Occipital lobe (tissue), 3 donors: Measurements from ENCODE around the gene MYCN. TPM values are rescaled to one million over a fixed set of nuclear protein-coding genes. Genes with fewer than 3 reads are reported as not detected.

Source experiments
- DNase-seq: peaks from one replicate; lab custom pipeline; 2025; lab: John Stamatoyannopoulos, UW
- small RNA-seq: library from RNA; depleted of rRNA; stranded (forward); fragments of <200 nt; gene quantifications from one replicate; pipeline ENCODE3, GENCODE V24; 2014
- total RNA-seq: library from RNA; depleted of rRNA; stranded (reverse); fragments of >200 nt; gene quantifications from one replicate; pipeline ENCODE4 v1.2.3, GENCODE V29; 2014

The MYCN gene
- total RNA-seq, 1 donor from 2014 or later, result 75.5 TPM

DNA sequence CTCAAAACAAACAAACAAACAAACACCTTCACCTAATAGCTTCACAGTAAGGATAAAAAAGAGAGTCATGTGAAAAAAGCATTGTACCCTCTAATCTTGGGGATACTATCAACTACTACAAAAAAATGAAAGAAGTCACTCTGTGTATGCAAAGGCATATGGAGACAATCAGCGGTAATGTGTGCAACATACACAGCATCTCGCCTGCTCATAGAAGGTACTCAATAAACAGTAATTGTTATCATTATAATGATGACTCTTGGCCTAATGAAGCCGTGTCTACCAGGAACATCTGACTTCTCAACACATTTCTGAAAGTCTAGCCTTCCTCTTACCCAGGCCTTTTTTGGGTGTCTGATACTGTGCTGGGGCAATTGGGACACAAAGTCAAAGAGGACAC, 55.3 kb downstream of the MYCN start:
- no peak for DNase-seq

Small RNA genes lying within 50 kb of the gene (small RNA-seq; reads per million reads assigned to genes)
- gene RF01210 (not detected), gene RN7SL104P (not detected)
